ENCODE measurements around the gene HIVEP3.

DNA sequence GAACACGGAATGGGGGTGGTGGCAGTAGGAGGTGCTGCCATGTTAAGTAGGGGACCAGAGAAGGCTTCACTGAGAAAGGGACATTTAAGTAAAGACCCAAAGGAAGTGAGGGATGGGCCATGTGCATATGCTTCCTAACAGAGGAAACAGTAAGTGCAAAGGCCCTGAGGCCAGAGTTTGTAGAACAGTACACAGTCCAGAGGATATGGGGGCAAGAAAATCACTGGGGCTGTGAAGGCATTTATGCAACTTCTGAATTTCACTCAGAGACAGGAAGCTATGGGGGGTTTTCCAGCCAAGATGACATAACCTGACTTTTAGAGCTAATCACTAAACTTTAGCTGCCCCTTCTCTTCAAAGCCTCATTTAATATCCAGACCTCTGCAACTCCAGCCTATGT, 231.7 kb downstream of the HIVEP3 start:
- TF ChIP-seq, protein P1, sequence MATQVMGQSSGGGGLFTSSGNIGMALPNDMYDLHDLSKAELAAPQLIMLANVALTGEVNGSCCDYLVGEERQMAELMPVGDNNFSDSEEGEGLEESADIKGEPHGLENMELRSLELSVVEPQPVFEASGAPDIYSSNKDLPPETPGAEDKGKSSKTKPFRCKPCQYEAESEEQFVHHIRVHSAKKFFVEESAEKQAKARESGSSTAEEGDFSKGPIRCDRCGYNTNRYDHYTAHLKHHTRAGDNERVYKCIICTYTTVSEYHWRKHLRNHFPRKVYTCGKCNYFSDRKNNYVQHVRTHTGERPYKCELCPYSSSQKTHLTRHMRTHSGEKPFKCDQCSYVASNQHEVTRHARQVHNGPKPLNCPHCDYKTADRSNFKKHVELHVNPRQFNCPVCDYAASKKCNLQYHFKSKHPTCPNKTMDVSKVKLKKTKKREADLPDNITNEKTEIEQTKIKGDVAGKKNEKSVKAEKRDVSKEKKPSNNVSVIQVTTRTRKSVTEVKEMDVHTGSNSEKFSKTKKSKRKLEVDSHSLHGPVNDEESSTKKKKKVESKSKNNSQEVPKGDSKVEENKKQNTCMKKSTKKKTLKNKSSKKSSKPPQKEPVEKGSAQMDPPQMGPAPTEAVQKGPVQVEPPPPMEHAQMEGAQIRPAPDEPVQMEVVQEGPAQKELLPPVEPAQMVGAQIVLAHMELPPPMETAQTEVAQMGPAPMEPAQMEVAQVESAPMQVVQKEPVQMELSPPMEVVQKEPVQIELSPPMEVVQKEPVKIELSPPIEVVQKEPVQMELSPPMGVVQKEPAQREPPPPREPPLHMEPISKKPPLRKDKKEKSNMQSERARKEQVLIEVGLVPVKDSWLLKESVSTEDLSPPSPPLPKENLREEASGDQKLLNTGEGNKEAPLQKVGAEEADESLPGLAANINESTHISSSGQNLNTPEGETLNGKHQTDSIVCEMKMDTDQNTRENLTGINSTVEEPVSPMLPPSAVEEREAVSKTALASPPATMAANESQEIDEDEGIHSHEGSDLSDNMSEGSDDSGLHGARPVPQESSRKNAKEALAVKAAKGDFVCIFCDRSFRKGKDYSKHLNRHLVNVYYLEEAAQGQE (IDR thresholded peaks at IDR 0.05; ENCODE audit: insufficient read depth in 1 of 2, low read depth in 2 of 2, low read length in 2 of 2): no peak
- no peak for TF ChIP-seq TAF1 (IDR thresholded peaks at IDR 0.05; ENCODE audit: borderline replicate concordance, insufficient read depth, low read length)
- TF ChIP-seq POLR2AphosphoS5 (IDR thresholded peaks at IDR 0.05; ENCODE audit: low read depth, low read length): no peak
- TF ChIP-seq SIN3A (IDR thresholded peaks at IDR 0.05; ENCODE audit: borderline replicate concordance, insufficient read depth, low read length): no peak
- no peak for TF ChIP-seq FOXP2 (optimal IDR thresholded peaks at IDR 0.05; ENCODE audit: borderline replicate concordance, extremely low read depth, extremely low read length, insufficient read depth)
